K562 treated with DMSO at 1 percent for 48 hours (cell line): Measurements from ENCODE around the gene ATXN1L. TPM values are rescaled to one million over a fixed set of nuclear protein-coding genes. Genes with fewer than 3 reads are reported as not detected.

Experiments used
- total RNA-seq: library from RNA; unstranded; fragments of 300-600 nt; gene quantifications from 2 replicates; pipeline ENCODE4 v1.2.3, GENCODE V29; 2022; ENCODE audit warnings: low replicate concordance; ENCODE audit errors: extremely low read depth

Gene ATXN1L
- total RNA-seq, result not detected in 2 replicates

GRCh38 chr16:71845639-71846430 lies at the start of gene ATXN1L:
Gene ATXN1L (plus strand): TSS chr16:71845976. CDS start chr16:71849741, 3,765 bp downstream.

GRCh38 chr16:71808593-71809459 lies 37.0 kb upstream of the ATXN1L start, which contains the start of gene AP1G1:
Gene AP1G1 (minus strand): TSS chr16:71808834. CDS start chr16:71789479, 19,355 bp downstream.

GRCh38 chr16:71883849-71884638 lies 38.3 kb downstream of the ATXN1L start, which contains the start of gene ZNF821:
Gene ZNF821 (minus strand): TSS chr16:71884182. CDS start chr16:71879946, 4,236 bp downstream.

GRCh38 chr16:71894921-71895678 lies 49.3 kb downstream of the ATXN1L start, which contains the start of gene IST1:
Gene IST1 (plus strand): TSS chr16:71895531. CDS start chr16:71915641, 20,110 bp downstream.

Other genes with a start within 250 kb of the ATXN1L start
- not detected in 2 replicates for gene MARVELD3, start 219.8 kb upstream of the ATXN1L start, total RNA-seq
- gene PHLPP2, start 121.3 kb upstream of the ATXN1L start, total RNA-seq, result not detected in 2 replicates
- not detected in 2 replicates for gene AP1G1, start 37.1 kb upstream of the ATXN1L start, total RNA-seq
- not detected in 2 replicates for gene ZNF821, start 38.2 kb downstream of the ATXN1L start, total RNA-seq
- gene IST1, start 49.6 kb downstream of the ATXN1L start, total RNA-seq, result not detected in 2 replicates
- not detected in 2 replicates for gene PKD1L3, start 154.4 kb downstream of the ATXN1L start, total RNA-seq
- not detected in 2 replicates for gene DHODH, start 162.8 kb downstream of the ATXN1L start, total RNA-seq
- not detected in 2 replicates for gene HP, start 208.5 kb downstream of the ATXN1L start, total RNA-seq
- gene HPR, start 217.2 kb downstream of the ATXN1L start, total RNA-seq, result not detected in 2 replicates
- not detected in 2 replicates for gene TXNL4B, start 247.6 kb downstream of the ATXN1L start, total RNA-seq
- gene DHX38, start 247.9 kb downstream of the ATXN1L start, total RNA-seq, result not detected in 2 replicates